Ramos (cell line): Measurements from ENCODE around the gene SPPL2C.

Source experiments
- in situ Hi-C: fragments of 300-500 bp; cut with MboI; formaldehyde crosslinking; loops from one replicate; pipeline ENCODE4 v1.14.3; 2022; ENCODE audit warnings: low sequenced_read_pairs; ENCODE audit not compliant: unreplicated experiment

The SPPL2C gene

GRCh38 chr17:45828171-45828570 lies 16.5 kb upstream of the SPPL2C start:
- in situ Hi-C loops = loop anchor here (25.0 kb wide), 1 partner anchor 416 kb away; no protein-coding TSS in a partner anchor

- in situ Hi-C loops = loop anchor here (25.0 kb wide), 1 partner anchor 416 kb away; no protein-coding TSS in a partner anchor
Observed at GRCh38 chr17:45828582-45829133, 16.0 kb upstream of the SPPL2C start.

GRCh38 chr17:45833920-45834319 lies 10.8 kb upstream of the SPPL2C start:
- in situ Hi-C loops = loop anchor here (5.0 to 25.0 kb wide), 2 partner anchors 192 to 422 kb away; no protein-coding TSS in a partner anchor

- in situ Hi-C loops = loop anchor here (5.0 to 25.0 kb wide), 2 partner anchors 192 to 422 kb away; no protein-coding TSS in a partner anchor
Observed at GRCh38 chr17:45834471-45835396, 9.9 kb upstream of the SPPL2C start.

- in situ Hi-C loops = loop anchor here (25.0 kb wide), 1 partner anchor 423 kb away; no protein-coding TSS in a partner anchor
Observed at GRCh38 chr17:45835481-45835880, 9.2 kb upstream of the SPPL2C start.

- in situ Hi-C loops = loop anchor here (25.0 kb wide), 1 partner anchor 424 kb away; no protein-coding TSS in a partner anchor
Observed at GRCh38 chr17:45836047-45837044, 8.3 kb upstream of the SPPL2C start.

GRCh38 chr17:45837187-45837586 lies 7.5 kb upstream of the SPPL2C start:
- in situ Hi-C loops = loop anchor here (25.0 kb wide), 1 partner anchor 425 kb away; no protein-coding TSS in a partner anchor

- in situ Hi-C loops = loop anchor here (25.0 kb wide), 1 partner anchor 425 kb away; no protein-coding TSS in a partner anchor
Observed at GRCh38 chr17:45837603-45838002, 7.1 kb upstream of the SPPL2C start.

GRCh38 chr17:45838751-45839295 lies 5.9 kb upstream of the SPPL2C start:
- in situ Hi-C loops = loop anchor here (25.0 kb wide), 1 partner anchor 427 kb away; no protein-coding TSS in a partner anchor

GRCh38 chr17:45839442-45839841 lies 5.2 kb upstream of the SPPL2C start:
- in situ Hi-C loops = loop anchor here (25.0 kb wide), 1 partner anchor 427 kb away; no protein-coding TSS in a partner anchor

GRCh38 chr17:45841186-45841585 lies 3.5 kb upstream of the SPPL2C start:
- in situ Hi-C loops = loop anchor here (25.0 kb wide), 1 partner anchor 429 kb away; no protein-coding TSS in a partner anchor

- in situ Hi-C loops = loop anchor here (25.0 kb wide), 1 partner anchor 430 kb away; no protein-coding TSS in a partner anchor
Observed at GRCh38 chr17:45841883-45842525, 2.7 kb upstream of the SPPL2C start.

- in situ Hi-C loops = loop anchor here (25.0 kb wide), 1 partner anchor 431 kb away; no protein-coding TSS in a partner anchor
Observed at GRCh38 chr17:45843722-45844121, 959 bp upstream of the SPPL2C start.

- in situ Hi-C loops = loop anchor here (25.0 kb wide), 1 partner anchor 433 kb away; no protein-coding TSS in a partner anchor
Observed at GRCh38 chr17:45845376-45846185, 900 bp downstream of the SPPL2C start.

GRCh38 chr17:45846223-45846622 lies 1.5 kb downstream of the SPPL2C start:
- in situ Hi-C loops = loop anchor here (25.0 kb wide), 1 partner anchor 434 kb away; no protein-coding TSS in a partner anchor

- in situ Hi-C loops = loop anchor here (25.0 kb wide), 1 partner anchor 434 kb away; no protein-coding TSS in a partner anchor
Observed at GRCh38 chr17:45846646-45847045, 2.0 kb downstream of the SPPL2C start.

GRCh38 chr17:45847101-45847500 lies 2.4 kb downstream of the SPPL2C start:
- in situ Hi-C loops = loop anchor here (25.0 kb wide), 1 partner anchor 435 kb away; no protein-coding TSS in a partner anchor
